Aortic smooth muscle cell (primary cell): ENCODE results near the gene NPY2R. TPM values are rescaled to one million over a fixed set of nuclear protein-coding genes. Genes with fewer than 3 reads are reported as not detected.

Experiments used
- total RNA-seq: library from RNA; depleted of rRNA; stranded (reverse); fragments of >200 nt; gene quantifications from 2 replicates; pipeline ENCODE4 v1.2.3, GENCODE V29; 2014

The NPY2R gene
- 117 and 139 TPM in 2 replicates for total RNA-seq

GRCh38 chr4:155208258-155209054, at the start of gene NPY2R:
Gene NPY2R, plus strand, starts transcription at chr4:155208636. Its CDS starts 5,304 bp downstream, at chr4:155213940.

Other genes starting within 250 kb of the NPY2R start
- gene MAP9, start 168.3 kb downstream of the NPY2R start, total RNA-seq, result 22.1 and 22.3 TPM in 2 replicates